ENCODE data around the gene EIF4EBP3.
A peak's percentile ranks its signal among the peaks of the same experiment; 100 is the strongest.

Gene EIF4EBP3

GRCh38 chr5:140547508-140548299, at the start of gene EIF4EBP3:
TSS of gene EIF4EBP3 (plus strand) at chr5:140547662. CDS start at chr5:140547738, 76 bp downstream.
- H3K36me3 Mint-ChIP-seq (ENCODE audit: low read depth): peaks cover 54% of the 10 kb centered on the region
- H3K9me3 Mint-ChIP-seq: no peaks in the 10 kb centered on the region
- peaks cover 50% of the 10 kb centered on the region for H3K4me1 Mint-ChIP-seq (ENCODE audit: low read depth)
- peak within 1 kb of the TSS; percentile 92 for H3K27ac Mint-ChIP-seq
- H3K27me3 Mint-ChIP-seq: no peaks in the 10 kb centered on the region
- peak within 1 kb of the TSS; percentile 84 for H3K4me3 Mint-ChIP-seq

GRCh38 chr5:140497897-140498296, 49.6 kb upstream of the EIF4EBP3 start:
- peaks cover 57% of the 10 kb centered on the region for H3K36me3 Mint-ChIP-seq (ENCODE audit: low read depth)
- no peaks in the 10 kb centered on the region for H3K27me3 Mint-ChIP-seq
- H3K27ac Mint-ChIP-seq: no peak overlapping the region
- H3K4me3 Mint-ChIP-seq: no peak overlapping the region
- H3K4me1 Mint-ChIP-seq (ENCODE audit: low read depth): no peaks in the 10 kb centered on the region
- H3K9me3 Mint-ChIP-seq: no peaks in the 10 kb centered on the region

GRCh38 chr5:140498591-140498990, 48.9 kb upstream of the EIF4EBP3 start:
- H3K9me3 Mint-ChIP-seq: no peaks in the 10 kb centered on the region

GRCh38 chr5:140502834-140503233, 44.6 kb upstream of the EIF4EBP3 start:
- Mint-ChIP-seq H3K27ac (no peak overlapping the region), H3K4me1 (ENCODE audit: low read depth) (no peaks in the 10 kb centered on the region), H3K27me3 (no peaks in the 10 kb centered on the region), H3K36me3 (ENCODE audit: low read depth) (peaks cover 35% of the 10 kb centered on the region), H3K4me3 (no peak overlapping the region), H3K9me3 (no peaks in the 10 kb centered on the region)

More at GRCh38 chr5:140498591-140498990, 48.9 kb upstream of the EIF4EBP3 start:
- Mint-ChIP-seq H3K27ac (no peak overlapping the region), H3K36me3 (ENCODE audit: low read depth) (peaks cover 50% of the 10 kb centered on the region), H3K4me1 (ENCODE audit: low read depth) (no peaks in the 10 kb centered on the region), H3K4me3 (no peak overlapping the region), H3K27me3 (no peaks in the 10 kb centered on the region)

- H3K27me3 Mint-ChIP-seq: no peaks in the 10 kb centered on the region
- no peaks in the 10 kb centered on the region for H3K4me1 Mint-ChIP-seq (ENCODE audit: low read depth)
- no peak overlapping the region for H3K4me3 Mint-ChIP-seq
- H3K36me3 Mint-ChIP-seq (ENCODE audit: low read depth): peaks cover 68% of the 10 kb centered on the region
- no peak overlapping the region for H3K27ac Mint-ChIP-seq
- no peaks in the 10 kb centered on the region for H3K9me3 Mint-ChIP-seq
Measured at GRCh38 chr5:140509898-140510297, 37.6 kb upstream of the EIF4EBP3 start.

GRCh38 chr5:140513124-140513523, 34.3 kb upstream of the EIF4EBP3 start:
- Mint-ChIP-seq H3K4me1 (ENCODE audit: low read depth) (no peaks in the 10 kb centered on the region), H3K27ac (no peak overlapping the region), H3K4me3 (no peak overlapping the region), H3K27me3 (no peaks in the 10 kb centered on the region), H3K36me3 (ENCODE audit: low read depth) (peaks cover 53% of the 10 kb centered on the region), H3K9me3 (no peaks in the 10 kb centered on the region)

- H3K9me3 Mint-ChIP-seq: no peaks in the 10 kb centered on the region
- no peaks in the 10 kb centered on the region for H3K4me1 Mint-ChIP-seq (ENCODE audit: low read depth)
- no peaks in the 10 kb centered on the region for H3K27me3 Mint-ChIP-seq
- H3K36me3 Mint-ChIP-seq (ENCODE audit: low read depth): peaks cover 53% of the 10 kb centered on the region
- H3K27ac Mint-ChIP-seq: no peak overlapping the region
- H3K4me3 Mint-ChIP-seq: no peak overlapping the region
Measured at GRCh38 chr5:140524003-140524402, 23.5 kb upstream of the EIF4EBP3 start.

GRCh38 chr5:140540227-140540626, 7.2 kb upstream of the EIF4EBP3 start:
- no peak overlapping the region for H3K27ac Mint-ChIP-seq
- H3K36me3 Mint-ChIP-seq (ENCODE audit: low read depth): peaks cover 58% of the 10 kb centered on the region
- H3K4me1 Mint-ChIP-seq (ENCODE audit: low read depth): peaks cover 2% of the 10 kb centered on the region
- H3K27me3 Mint-ChIP-seq: no peaks in the 10 kb centered on the region
- H3K4me3 Mint-ChIP-seq: no peak overlapping the region
- H3K9me3 Mint-ChIP-seq: no peaks in the 10 kb centered on the region

- Mint-ChIP-seq H3K9me3 (no peaks in the 10 kb centered on the region), H3K36me3 (ENCODE audit: low read depth) (peaks cover 48% of the 10 kb centered on the region), H3K27ac (no peak overlapping the region), H3K4me1 (ENCODE audit: low read depth) (peaks cover 15% of the 10 kb centered on the region), H3K27me3 (no peaks in the 10 kb centered on the region), H3K4me3 (no peak overlapping the region)
Measured at GRCh38 chr5:140542972-140543371, 4.5 kb upstream of the EIF4EBP3 start.

- H3K4me1 Mint-ChIP-seq (ENCODE audit: low read depth): peaks cover 34% of the 10 kb centered on the region
- H3K9me3 Mint-ChIP-seq: no peaks in the 10 kb centered on the region
- H3K4me3 Mint-ChIP-seq: no peak overlapping the region
- no peaks in the 10 kb centered on the region for H3K27me3 Mint-ChIP-seq
- H3K27ac Mint-ChIP-seq: no peak overlapping the region
- H3K36me3 Mint-ChIP-seq (ENCODE audit: low read depth): peaks cover 48% of the 10 kb centered on the region
Measured at GRCh38 chr5:140544986-140545385, 2.5 kb upstream of the EIF4EBP3 start.

GRCh38 chr5:140545606-140546005, 1.9 kb upstream of the EIF4EBP3 start:
- Mint-ChIP-seq H3K4me1 (ENCODE audit: low read depth) (peaks cover 41% of the 10 kb centered on the region), H3K4me3 (no peak overlapping the region), H3K27ac (no peak overlapping the region), H3K27me3 (no peaks in the 10 kb centered on the region), H3K9me3 (no peaks in the 10 kb centered on the region), H3K36me3 (ENCODE audit: low read depth) (peaks cover 54% of the 10 kb centered on the region)

- H3K4me3 Mint-ChIP-seq: peak overlapping the region; percentile 84
- H3K27me3 Mint-ChIP-seq: no peaks in the 10 kb centered on the region
Measured at GRCh38 chr5:140546851-140547507, 483 bp upstream of the EIF4EBP3 start.

GRCh38 chr5:140548300-140548688, 832 bp downstream of the EIF4EBP3 start:
- Mint-ChIP-seq H3K9me3 (no peaks in the 10 kb centered on the region), H3K4me3 (peak overlapping the region; percentile 84), H3K4me1 (ENCODE audit: low read depth) (peaks cover 56% of the 10 kb centered on the region), H3K27ac (peak overlapping the region; percentile 92), H3K27me3 (no peaks in the 10 kb centered on the region), H3K36me3 (ENCODE audit: low read depth) (peaks cover 56% of the 10 kb centered on the region)

More at GRCh38 chr5:140546851-140547507, 483 bp upstream of the EIF4EBP3 start:
- no peaks in the 10 kb centered on the region for H3K9me3 Mint-ChIP-seq
- peak overlapping the region; percentile 92 for H3K27ac Mint-ChIP-seq
- H3K36me3 Mint-ChIP-seq (ENCODE audit: low read depth): peaks cover 54% of the 10 kb centered on the region
- peaks cover 50% of the 10 kb centered on the region for H3K4me1 Mint-ChIP-seq (ENCODE audit: low read depth)

- H3K27ac Mint-ChIP-seq: peak overlapping the region; percentile 92
- H3K4me1 Mint-ChIP-seq (ENCODE audit: low read depth): peaks cover 61% of the 10 kb centered on the region
- no peaks in the 10 kb centered on the region for H3K9me3 Mint-ChIP-seq
- no peaks in the 10 kb centered on the region for H3K27me3 Mint-ChIP-seq
- peak overlapping the region; percentile 84 for H3K4me3 Mint-ChIP-seq
- H3K36me3 Mint-ChIP-seq (ENCODE audit: low read depth): peaks cover 56% of the 10 kb centered on the region
Measured at GRCh38 chr5:140548791-140549190, 1.3 kb downstream of the EIF4EBP3 start.
